Thyroid gland (tissue), 4 donors: ENCODE data around the gene POFUT2.

Experiments used
- CTCF ChIP-seq, 6 experiments: fragments of 200-600 bp in 3 of 6; fragments of 450-650 bp in 3 of 6; sonication (generic) in 3 of 6; IDR thresholded peaks; one replicate each; pipeline ENCODE4 v1.5.1; 2016 to 2019; ENCODE audit warnings: antibody characterized with exemption in 6 of 6, mild to moderate bottlenecking in 2 of 6, inconsistent platforms in 1 of 6, moderate library complexity in 1 of 6
- POLR2A ChIP-seq, 2 donors: fragments of 450-650 bp; IDR thresholded peaks; one replicate each; pipeline ENCODE4 v1.6.1; 2017; ENCODE audit warnings: antibody characterized with exemption in 2 of 2, mild to moderate bottlenecking in 2 of 2, moderate library complexity in 1 of 2

- TF ChIP-seq CTCF (IDR thresholded peaks at IDR 0.05) (no peak), POLR2A (IDR thresholded peaks at IDR 0.05) (no peak)
These were observed 52.7 kb downstream of the POFUT2 start for GRCh38 chr21:45234965-45235364.
